K562 (cell line): ENCODE results near the gene TMBIM4. TPM values are rescaled to one million over a fixed set of nuclear protein-coding genes. Genes with fewer than 3 reads are reported as not detected.

Experiments used
- SREBF2 ChIP-seq: sonication (generic); formaldehyde crosslinking; IDR thresholded peaks from 2 replicates; pipeline ENCODE4 v1.4.0; 2020; ENCODE audit warnings: mild to moderate bottlenecking, missing genetic modification reagents
- TAL1 ChIP-seq: fragments of 450-650 bp; IDR thresholded peaks from 2 replicates; pipeline ENCODE4 v1.6.1; 2016; ENCODE audit warnings: mild to moderate bottlenecking
- ZC3H8 ChIP-seq: fragments of 450-650 bp; IDR thresholded peaks from 2 replicates; pipeline ENCODE4 v1.6.1; 2017
- polyA plus RNA-seq, 8 experiments: library from polyadenylated mRNA; depleted of rRNA in 4 of 8; stranded (reverse) in 5 of 8; unstranded in 3 of 8; fragments of >200 nt; fragmentation: Nextera tagmentation in 2 of 8; fragmentation: Illumina TruSeq in 1 of 8; extraction: Ambion mirVana in 2 of 8; extraction: Trizol in 1 of 8; gene quantifications; 2 replicates each; pipeline versions ENCODE4 v1.2.1 to v1.2.3, GENCODE V29; 2011 to 2014; ENCODE audit warnings: inconsistent platforms in 1 of 8, missing spikeins in 1 of 8
- total RNA-seq, 7 experiments: library from RNA; depleted of rRNA in 6 of 7; stranded (reverse); fragments of >200 nt in 6 of 7; fragmentation: Illumina TruSeq in 2 of 7; extraction: Trizol in 2 of 7; gene quantifications; 2 replicates each; pipeline versions ENCODE4 v1.2.1 to v1.2.3, GENCODE V29; 2011 to 2021; ENCODE audit warnings: low replicate concordance in 1 of 7
- TF ChIP-seq, protein P1 (sequence below): IDR thresholded peaks from 2 replicates; pipeline ENCODE4 v1.6.1; 2016; ENCODE audit warnings: missing genetic modification characterization, missing compliant biosample characterization
- TF ChIP-seq, protein P2 (sequence below): fragments of 250-450 bp; sonication (Bioruptor Pico); IDR thresholded peaks from 2 replicates; pipeline ENCODE4 v1.8.0; 2022; ENCODE audit warnings: moderate library complexity, mild to moderate bottlenecking, inconsistent platforms
- TF ChIP-seq, protein P3 (sequence below): fragments of 250-450 bp; sonication (Bioruptor Pico); IDR thresholded peaks from 2 replicates; pipeline ENCODE4 v1.8.0; 2021; ENCODE audit warnings: mild to moderate bottlenecking, moderate library complexity

Gene TMBIM4
- total and polyA plus RNA-seq, 9 of the 15 experiments (the other 6 are each of a cell fraction or from before 2014, with no cell fraction given) = 18.6 to 272 (median 50.0) TPM

DNA sequence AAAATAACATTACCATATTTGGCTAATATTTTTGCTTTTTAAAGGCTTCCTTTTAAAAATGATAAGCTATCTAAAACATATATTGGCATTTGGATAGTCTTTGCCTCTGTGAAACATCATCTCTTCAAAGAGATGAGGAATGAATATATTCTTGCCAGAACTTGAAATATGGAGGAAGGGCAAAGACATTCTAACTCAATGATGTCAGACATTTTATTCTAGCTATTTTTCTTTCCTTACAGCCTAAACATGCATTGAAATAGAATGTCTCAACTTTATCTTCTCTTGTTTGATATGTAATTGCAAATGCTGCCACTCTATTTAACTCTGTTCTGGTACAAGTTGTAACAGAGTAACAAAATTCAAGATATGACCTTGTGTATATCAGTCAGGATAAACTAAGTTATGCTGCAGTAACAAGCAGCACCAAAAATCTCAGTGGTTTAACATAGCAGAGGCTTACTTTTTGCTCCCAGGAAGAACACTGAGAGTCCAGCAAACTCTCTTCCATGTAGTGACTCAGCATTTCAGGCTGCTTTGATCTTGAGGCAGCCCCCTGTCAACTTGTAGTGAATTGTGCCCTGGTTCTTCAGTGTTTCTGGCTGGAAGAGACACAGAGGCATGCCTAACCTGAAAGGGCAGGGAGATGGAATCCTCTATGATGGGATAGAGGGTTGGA, 30.2 kb upstream of the TMBIM4 start (continued):
- TF ChIP-seq, protein P1, sequence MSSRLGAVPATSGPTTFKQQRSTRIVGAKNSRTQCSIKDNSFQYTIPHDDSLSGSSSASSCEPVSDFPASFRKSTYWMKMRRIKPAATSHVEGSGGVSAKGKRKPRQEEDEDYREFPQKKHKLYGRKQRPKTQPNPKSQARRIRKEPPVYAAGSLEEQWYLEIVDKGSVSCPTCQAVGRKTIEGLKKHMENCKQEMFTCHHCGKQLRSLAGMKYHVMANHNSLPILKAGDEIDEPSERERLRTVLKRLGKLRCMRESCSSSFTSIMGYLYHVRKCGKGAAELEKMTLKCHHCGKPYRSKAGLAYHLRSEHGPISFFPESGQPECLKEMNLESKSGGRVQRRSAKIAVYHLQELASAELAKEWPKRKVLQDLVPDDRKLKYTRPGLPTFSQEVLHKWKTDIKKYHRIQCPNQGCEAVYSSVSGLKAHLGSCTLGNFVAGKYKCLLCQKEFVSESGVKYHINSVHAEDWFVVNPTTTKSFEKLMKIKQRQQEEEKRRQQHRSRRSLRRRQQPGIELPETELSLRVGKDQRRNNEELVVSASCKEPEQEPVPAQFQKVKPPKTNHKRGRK (tag) = no peak
- TF ChIP-seq, protein P2, sequence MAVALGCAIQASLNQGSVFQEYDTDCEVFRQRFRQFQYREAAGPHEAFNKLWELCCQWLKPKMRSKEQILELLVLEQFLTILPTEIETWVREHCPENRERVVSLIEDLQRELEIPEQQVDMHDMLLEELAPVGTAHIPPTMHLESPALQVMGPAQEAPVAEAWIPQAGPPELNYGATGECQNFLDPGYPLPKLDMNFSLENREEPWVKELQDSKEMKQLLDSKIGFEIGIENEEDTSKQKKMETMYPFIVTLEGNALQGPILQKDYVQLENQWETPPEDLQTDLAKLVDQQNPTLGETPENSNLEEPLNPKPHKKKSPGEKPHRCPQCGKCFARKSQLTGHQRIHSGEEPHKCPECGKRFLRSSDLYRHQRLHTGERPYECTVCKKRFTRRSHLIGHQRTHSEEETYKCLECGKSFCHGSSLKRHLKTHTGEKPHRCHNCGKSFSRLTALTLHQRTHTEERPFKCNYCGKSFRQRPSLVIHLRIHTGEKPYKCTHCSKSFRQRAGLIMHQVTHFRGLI (CRISPR knock-in tag) = no peak
- TF ChIP-seq TAL1 (no peak), ZC3H8 (no peak), SREBF2 (CRISPR knock-in tag) (no peak)
- TF ChIP-seq, protein P3, sequence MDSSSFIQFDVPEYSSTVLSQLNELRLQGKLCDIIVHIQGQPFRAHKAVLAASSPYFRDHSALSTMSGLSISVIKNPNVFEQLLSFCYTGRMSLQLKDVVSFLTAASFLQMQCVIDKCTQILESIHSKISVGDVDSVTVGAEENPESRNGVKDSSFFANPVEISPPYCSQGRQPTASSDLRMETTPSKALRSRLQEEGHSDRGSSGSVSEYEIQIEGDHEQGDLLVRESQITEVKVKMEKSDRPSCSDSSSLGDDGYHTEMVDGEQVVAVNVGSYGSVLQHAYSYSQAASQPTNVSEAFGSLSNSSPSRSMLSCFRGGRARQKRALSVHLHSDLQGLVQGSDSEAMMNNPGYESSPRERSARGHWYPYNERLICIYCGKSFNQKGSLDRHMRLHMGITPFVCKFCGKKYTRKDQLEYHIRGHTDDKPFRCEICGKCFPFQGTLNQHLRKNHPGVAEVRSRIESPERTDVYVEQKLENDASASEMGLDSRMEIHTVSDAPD (CRISPR knock-in tag) = no peak
